OCI-LY3 (cell line): ENCODE data around the gene WHRN.

Experiments
- CTCF ChIP-seq: fragments of 200-600, 300-600 bp; sonication (generic); IDR thresholded peaks from 2 replicates; pipeline ENCODE4 v1.5.1; 2014; ENCODE audit warnings: antibody characterized with exemption, low read length, low read depth
- EZH2phosphoT487 ChIP-seq: fragments of 200-600 bp; shearing (Covaris generic); IDR thresholded peaks from 2 replicates; pipeline ENCODE4 v1.6.1; 2018; ENCODE audit warnings: antibody characterized with exemption, mixed run types, low read depth

- no peak for TF ChIP-seq CTCF
- no peak for TF ChIP-seq EZH2phosphoT487
These were observed 26.4 kb downstream of the WHRN start for GRCh38 chr9:114478871-114479270.
